PC-9 (cell line): ENCODE data around the gene CHD1L. TPM values are rescaled to one million over a fixed set of nuclear protein-coding genes. Genes with fewer than 3 reads are reported as not detected.

Source experiments
- BruUV-seq: library from RNA; stranded (reverse); fragments of 400-500 nt; replicated peaks from 2 replicates; lab custom pipeline; 2021; lab: Mats Ljungman, UMichigan
- CTCF ChIA-PET: fragments of 300-600 bp; sonication (Branson Sonifier 250); formaldehyde crosslinking; loops from one replicate; lab custom pipeline; 2022; ENCODE audit warnings: antibody characterized with exemption; lab: Charles Lee
- POLR2A ChIA-PET: fragments of 300-600 bp; sonication (Branson Sonifier 250); formaldehyde crosslinking; loops from one replicate; lab custom pipeline; 2022; ENCODE audit warnings: antibody characterized with exemption; ENCODE audit not compliant: unreplicated experiment; lab: Charles Lee
- DNase-seq, 2 experiments: peaks; one replicate each; pipeline versions ENCODE4 v3.0.0 to v3.0.0-alpha.2; 2015 to 2022; ENCODE audit warnings: mixed read lengths in 1 of 2
- H2AFZ ChIP-seq: fragments of 200-600 bp; sonication (generic); 2 replicates; pipeline ENCODE4 v1.8.1; 2017; ENCODE audit warnings: antibody characterized with exemption
- H3F3A ChIP-seq: fragments of 200-600 bp; sonication (generic); 2 replicates; pipeline ENCODE4 v1.8.1; 2017; ENCODE audit warnings: antibody characterized with exemption, mild to moderate bottlenecking, low read depth; ENCODE audit not compliant: insufficient read depth
- H3K27ac ChIP-seq: fragments of 200-600 bp; sonication (generic); 2 replicates; pipeline ENCODE4 v1.6.1; 2016; ENCODE audit warnings: mixed run types
- H3K27me3 ChIP-seq: fragments of 200-600 bp; sonication (generic); 2 replicates; pipeline ENCODE4 v1.6.1; 2016; ENCODE audit warnings: low read depth, mixed run types; ENCODE audit not compliant: insufficient read depth
- H3K36me3 ChIP-seq: fragments of 200-600 bp; sonication (generic); 2 replicates; pipeline ENCODE4 v1.6.1; 2016; ENCODE audit warnings: low read depth, mixed run types
- H3K4me1 ChIP-seq: fragments of 200-600 bp; sonication (generic); replicated peaks from 2 replicates; pipeline ENCODE4 v1.6.1; 2016; ENCODE audit warnings: mixed run types; ENCODE audit not compliant: insufficient read depth
- H3K4me2 ChIP-seq: fragments of 200-600 bp; sonication (generic); 2 replicates; pipeline ENCODE4 v1.6.1; 2017; ENCODE audit warnings: mixed run types
- H3K4me3 ChIP-seq: fragments of 200-600 bp; sonication (generic); 2 replicates; pipeline ENCODE4 v1.6.1; 2016; ENCODE audit warnings: mixed run types
- H3K79me2 ChIP-seq: fragments of 200-600 bp; sonication (generic); 2 replicates; pipeline ENCODE4 v1.6.1; 2017; ENCODE audit warnings: low read depth, mixed run types
- H3K9me2 ChIP-seq: fragments of 200-600 bp; sonication (generic); 2 replicates; pipeline ENCODE4 v1.8.1; 2017; ENCODE audit warnings: mild to moderate bottlenecking; ENCODE audit not compliant: insufficient read depth
- H3K9me3 ChIP-seq: fragments of 200-600 bp; sonication (generic); 2 replicates; pipeline ENCODE4 v1.8.1; 2016; ENCODE audit warnings: low read depth; ENCODE audit not compliant: insufficient read depth
- H4K20me1 ChIP-seq: fragments of 200-600 bp; sonication (generic); 2 replicates; pipeline ENCODE4 v1.8.1; 2017; ENCODE audit not compliant: insufficient read depth
- EZH2 ChIP-seq: fragments of 200-600 bp; sonication (generic); IDR thresholded peaks from 2 replicates; pipeline ENCODE4 v1.8.0; 2017; ENCODE audit warnings: antibody characterized with exemption, low read depth
- intact Hi-C: fragments of 100-400 bp; cut with micrococcal nuclease; formaldehyde crosslinking; loops from one replicate; pipeline ENCODE4 v1.10.0; 2022; ENCODE audit not compliant: unreplicated experiment
- total RNA-seq: library from RNA; stranded (reverse); gene quantifications from 2 replicates; pipeline ENCODE4 v1.2.3, GENCODE V29; 2021
- TF ChIP-seq, protein P1 (sequence below): fragments of 200-600 bp; sonication (generic); conservative IDR thresholded peaks from 2 replicates; pipeline ENCODE4 v1.6.1; 2017; ENCODE audit warnings: mixed run types, antibody characterized with exemption, mild to moderate bottlenecking, moderate library complexity

The CHD1L gene
- total RNA-seq, 1 experiment from 2014 or later, result 31.8 TPM

GRCh38 chr1:147216124-147216523, 26.4 kb upstream of the CHD1L start:
- no peak overlapping the region for H3K4me3 ChIP-seq
- BruUV-seq, result no TSS peak
- H3K79me2 ChIP-seq, result no peaks in the 10 kb centered on the region
- no peaks in the 10 kb centered on the region for H3F3A ChIP-seq
- no peak overlapping the region for H3K27ac ChIP-seq
- H3K4me2 ChIP-seq, result no peak overlapping the region
- H3K9me3 ChIP-seq, result no peaks in the 10 kb centered on the region
- no peaks in the 10 kb centered on the region for H3K9me2 ChIP-seq
- no peaks in the 10 kb centered on the region for H3K27me3 ChIP-seq
- intact Hi-C loops, result no loop called here
- no peaks in the 10 kb centered on the region for H3K4me1 ChIP-seq
- TF ChIP-seq EZH2, result no peak
- TF ChIP-seq, protein P1, sequence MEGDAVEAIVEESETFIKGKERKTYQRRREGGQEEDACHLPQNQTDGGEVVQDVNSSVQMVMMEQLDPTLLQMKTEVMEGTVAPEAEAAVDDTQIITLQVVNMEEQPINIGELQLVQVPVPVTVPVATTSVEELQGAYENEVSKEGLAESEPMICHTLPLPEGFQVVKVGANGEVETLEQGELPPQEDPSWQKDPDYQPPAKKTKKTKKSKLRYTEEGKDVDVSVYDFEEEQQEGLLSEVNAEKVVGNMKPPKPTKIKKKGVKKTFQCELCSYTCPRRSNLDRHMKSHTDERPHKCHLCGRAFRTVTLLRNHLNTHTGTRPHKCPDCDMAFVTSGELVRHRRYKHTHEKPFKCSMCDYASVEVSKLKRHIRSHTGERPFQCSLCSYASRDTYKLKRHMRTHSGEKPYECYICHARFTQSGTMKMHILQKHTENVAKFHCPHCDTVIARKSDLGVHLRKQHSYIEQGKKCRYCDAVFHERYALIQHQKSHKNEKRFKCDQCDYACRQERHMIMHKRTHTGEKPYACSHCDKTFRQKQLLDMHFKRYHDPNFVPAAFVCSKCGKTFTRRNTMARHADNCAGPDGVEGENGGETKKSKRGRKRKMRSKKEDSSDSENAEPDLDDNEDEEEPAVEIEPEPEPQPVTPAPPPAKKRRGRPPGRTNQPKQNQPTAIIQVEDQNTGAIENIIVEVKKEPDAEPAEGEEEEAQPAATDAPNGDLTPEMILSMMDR, result no peak
- H3K36me3 ChIP-seq, result no peaks in the 10 kb centered on the region
- ChIA-PET POLR2A (no interaction called here), CTCF (no interaction called here)
- no peaks in the 10 kb centered on the region for H4K20me1 ChIP-seq
- no peak overlapping the region for H2AFZ ChIP-seq
- DNase-seq, result no peak

DNA sequence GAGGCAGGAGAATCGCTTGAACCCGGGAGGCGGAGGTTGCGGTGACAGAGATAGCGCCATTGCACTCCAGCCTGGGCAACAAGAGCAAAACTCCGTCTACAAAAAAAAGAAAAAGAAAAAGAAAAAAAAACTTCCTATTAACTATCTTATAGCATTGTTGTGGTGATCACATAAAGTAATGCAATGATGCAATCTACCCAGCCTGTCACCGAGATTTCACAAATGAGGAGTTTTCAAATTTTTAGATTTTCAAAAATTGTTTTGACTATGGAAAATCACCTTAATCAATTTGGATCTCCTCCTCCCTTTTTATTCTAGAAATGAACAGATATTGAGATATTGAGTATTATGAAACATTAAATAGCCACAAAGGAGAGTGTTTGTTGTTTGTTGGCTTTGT, 25.3 kb upstream of the CHD1L start:
- H3K27ac ChIP-seq, result no peak overlapping the region
- TF ChIP-seq EZH2, result no peak
- TF ChIP-seq, protein P1, result no peak
- no peaks in the 10 kb centered on the region for H3K4me1 ChIP-seq
- CTCF ChIA-PET, result no interaction called here
- no TSS peak for BruUV-seq
- H3K4me3 ChIP-seq, result no peak overlapping the region
- no peak overlapping the region for H3K4me2 ChIP-seq
- H3F3A ChIP-seq, result no peaks in the 10 kb centered on the region
- no peaks in the 10 kb centered on the region for H3K9me2 ChIP-seq
- DNase-seq, result no peak
- H3K27me3 ChIP-seq, result no peaks in the 10 kb centered on the region
- H2AFZ ChIP-seq, result no peak overlapping the region
- H3K36me3 ChIP-seq, result no peaks in the 10 kb centered on the region
- POLR2A ChIA-PET, result no interaction called here
- no peaks in the 10 kb centered on the region for H4K20me1 ChIP-seq
- no peaks in the 10 kb centered on the region for H3K9me3 ChIP-seq
- H3K79me2 ChIP-seq, result no peaks in the 10 kb centered on the region
- intact Hi-C loops, result no loop called here

GRCh38 chr1:147218606-147219005, 23.9 kb upstream of the CHD1L start:
- no peak for TF ChIP-seq EZH2
- TF ChIP-seq, protein P1, result no peak
- no peaks in the 10 kb centered on the region for H3K9me2 ChIP-seq
- CTCF ChIA-PET, result no interaction called here
- intact Hi-C loops, result no loop called here
- H3K4me2 ChIP-seq, result no peak overlapping the region
- H3K9me3 ChIP-seq, result no peaks in the 10 kb centered on the region
- no peak overlapping the region for H3K4me3 ChIP-seq
- POLR2A ChIA-PET, result no interaction called here
- H2AFZ ChIP-seq, result no peak overlapping the region
- no peak overlapping the region for H3K27ac ChIP-seq
- no peaks in the 10 kb centered on the region for H3F3A ChIP-seq
- H3K27me3 ChIP-seq, result no peaks in the 10 kb centered on the region
- no TSS peak for BruUV-seq
- DNase-seq, result no peak
- no peaks in the 10 kb centered on the region for H3K79me2 ChIP-seq
- no peaks in the 10 kb centered on the region for H3K36me3 ChIP-seq
- no peaks in the 10 kb centered on the region for H4K20me1 ChIP-seq
- H3K4me1 ChIP-seq, result no peaks in the 10 kb centered on the region
